Gastroesophageal sphincter (tissue), 3 donors: ENCODE measurements around the gene PPM1B.
"Not testable (repeated sequence)": the region's sequence is repeated elsewhere in the genome, so short reads cannot be mapped to it uniquely, and the experiment has no call there.

ENCODE experiments used
- EP300 ChIP-seq: sonication (generic); formaldehyde crosslinking; IDR thresholded peaks from one replicate; pipeline ENCODE4 v1.6.1; 2017; ENCODE audit warnings: antibody characterized with exemption, mild to moderate bottlenecking
- POLR2A ChIP-seq, 2 donors: fragments of 450-650 bp; IDR thresholded peaks; one replicate each; pipeline ENCODE4 v1.6.1; 2017; ENCODE audit warnings: antibody characterized with exemption in 2 of 2, mild to moderate bottlenecking in 2 of 2, moderate library complexity in 1 of 2
- POLR2AphosphoS5 ChIP-seq: sonication (generic); formaldehyde crosslinking; IDR thresholded peaks from one replicate; pipeline ENCODE4 v1.6.1; 2017; ENCODE audit warnings: antibody characterized with exemption
- TF ChIP-seq, protein P1 (sequence below), 4 experiments: fragments of 200-600 bp in 2 of 4; fragments of 450-650 bp in 2 of 4; sonication (generic) in 1 of 4; IDR thresholded peaks; one replicate each; pipeline ENCODE4 v1.5.1; 2017 to 2019; ENCODE audit warnings: antibody characterized with exemption in 4 of 4, mild to moderate bottlenecking in 2 of 4, moderate library complexity in 2 of 4

DNA sequence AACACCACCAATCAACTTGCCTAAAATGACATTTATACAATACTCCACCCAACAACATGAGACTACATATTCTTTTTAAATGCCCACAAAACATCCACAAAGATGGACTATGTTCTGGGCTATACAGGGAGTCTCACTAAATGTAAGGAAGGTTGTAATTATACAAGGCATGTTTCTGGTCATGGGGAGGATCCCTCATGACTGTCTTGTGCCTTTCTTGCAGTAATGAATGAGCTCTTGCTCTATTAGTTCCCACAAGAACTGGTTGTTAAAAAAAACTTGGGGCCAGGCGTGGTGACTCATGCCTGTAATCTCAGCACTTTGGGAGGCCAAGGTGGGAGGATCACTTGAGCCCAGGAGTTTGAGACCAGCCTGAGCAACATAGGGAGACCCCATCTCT is 89.1 kb downstream of the PPM1B start:
- TF ChIP-seq, protein P1, sequence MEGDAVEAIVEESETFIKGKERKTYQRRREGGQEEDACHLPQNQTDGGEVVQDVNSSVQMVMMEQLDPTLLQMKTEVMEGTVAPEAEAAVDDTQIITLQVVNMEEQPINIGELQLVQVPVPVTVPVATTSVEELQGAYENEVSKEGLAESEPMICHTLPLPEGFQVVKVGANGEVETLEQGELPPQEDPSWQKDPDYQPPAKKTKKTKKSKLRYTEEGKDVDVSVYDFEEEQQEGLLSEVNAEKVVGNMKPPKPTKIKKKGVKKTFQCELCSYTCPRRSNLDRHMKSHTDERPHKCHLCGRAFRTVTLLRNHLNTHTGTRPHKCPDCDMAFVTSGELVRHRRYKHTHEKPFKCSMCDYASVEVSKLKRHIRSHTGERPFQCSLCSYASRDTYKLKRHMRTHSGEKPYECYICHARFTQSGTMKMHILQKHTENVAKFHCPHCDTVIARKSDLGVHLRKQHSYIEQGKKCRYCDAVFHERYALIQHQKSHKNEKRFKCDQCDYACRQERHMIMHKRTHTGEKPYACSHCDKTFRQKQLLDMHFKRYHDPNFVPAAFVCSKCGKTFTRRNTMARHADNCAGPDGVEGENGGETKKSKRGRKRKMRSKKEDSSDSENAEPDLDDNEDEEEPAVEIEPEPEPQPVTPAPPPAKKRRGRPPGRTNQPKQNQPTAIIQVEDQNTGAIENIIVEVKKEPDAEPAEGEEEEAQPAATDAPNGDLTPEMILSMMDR (IDR thresholded peaks at IDR 0.05), result not testable (repeated sequence)
- not testable (repeated sequence) for TF ChIP-seq POLR2AphosphoS5; POLR2A (IDR thresholded peaks at IDR 0.05); EP300
